Adipose tissue (tissue), 3 donors: ENCODE data around the gene GLTPD2. TPM values are rescaled to one million over a fixed set of nuclear protein-coding genes. Genes with fewer than 3 reads are reported as not detected.

ENCODE experiments used
- H3K27ac ChIP-seq: one replicate; pipeline ENCODE4 v1.5.1; 2013; ENCODE audit warnings: low read depth, low read length
- WGBS, 3 donors: extraction: QIAGEN DNeasy Blood & Tissue Kit; methylation state at CpG; one replicate each; pipeline ENCODE4 v1.1.7; 2013; 5-methylcytosine and 5-hydroxymethylcytosine counted together
- polyA plus RNA-seq, 3 donors: library from polyadenylated mRNA; stranded (reverse); fragments of 200-250 nt; gene quantifications; one replicate each; pipeline ENCODE4 v1.2.3, GENCODE V29; 2013
- donor health status: healthy with polysubstance abuse.
- donor health status: Bipolar disorder and iron deficiency.
- donor health status: healthy.

Gene GLTPD2
- polyA plus RNA-seq, 3 donors, result 0.12 TPM; not detected in 2

- H3K27ac ChIP-seq, result no peak overlapping the region
- 2 to 5% (median 4%) methylated on average over 15 of the region's 15 CpGs for WGBS, 3 donors
Observed at GRCh38 chr17:4833941-4834680, 45.3 kb downstream of the GLTPD2 start.

GRCh38 chr17:4834681-4835020 is 45.9 kb downstream of the GLTPD2 start:
- WGBS, 3 donors, result 18 to 83% (median 81%) methylated on average over 4 of the region's 4 CpGs
- H3K27ac ChIP-seq, result no peak overlapping the region

GRCh38 chr17:4836221-4836620 is 47.5 kb downstream of the GLTPD2 start:
- no peak overlapping the region for H3K27ac ChIP-seq

GRCh38 chr17:4837471-4838308 is 48.9 kb downstream of the GLTPD2 start:
- 43 to 67% (median 58%) methylated on average over 13 of the region's 13 CpGs for WGBS, 3 donors
- H3K27ac ChIP-seq, result no peak overlapping the region

More at GRCh38 chr17:4836221-4836620, 47.5 kb downstream of the GLTPD2 start:
- 67 to 78% (median 73%) methylated on average over 4 of the region's 4 CpGs for WGBS, 3 donors

GRCh38 chr17:4838309-4838785 is 49.6 kb downstream of the GLTPD2 start:
- H3K27ac ChIP-seq, result no peak overlapping the region
- 74 to 79% (median 78%) methylated on average over 3 of the region's 3 CpGs for WGBS, 3 donors

GRCh38 chr17:4839221-4839620 is 50.5 kb downstream of the GLTPD2 start:
- 81 to 92% (median 83%) methylated on average over 8 of the region's 8 CpGs for WGBS, 3 donors
- no peak overlapping the region for H3K27ac ChIP-seq

Other genes with a start within 250 kb of the GLTPD2 start
- 10 to 100 TPM; 19.0 to 40.7 (median 22.7) TPM for gene MYBBP1A, start 233.6 kb upstream of the GLTPD2 start, polyA plus RNA-seq
- gene GGT6, start 228.4 kb upstream of the GLTPD2 start, polyA plus RNA-seq, result 10 to 100 TPM in 1 of 3 donors, 1 to 10 TPM in 1, not detected in 1; 1.6 to 20.3 TPM
- 1 to 10 TPM in 1 of 3 donors, under 1 TPM in 2; 0.35 to 1.3 (median 0.77) TPM for gene SMTNL2, start 204.4 kb upstream of the GLTPD2 start, polyA plus RNA-seq
- 1 to 10 TPM in 2 of 3 donors, under 1 TPM in 1; 0.09 to 9.6 (median 2.5) TPM for gene ALOX15, start 147.3 kb upstream of the GLTPD2 start, polyA plus RNA-seq
- 10 to 100 TPM; 13.3 to 29.1 (median 18.7) TPM for gene PELP1, start 84.8 kb upstream of the GLTPD2 start, polyA plus RNA-seq
- gene ARRB2, start 78.3 kb upstream of the GLTPD2 start, polyA plus RNA-seq, result 10 to 100 TPM in 2 of 3 donors, 1 to 10 TPM in 1; 6.6 to 72.4 (median 43.6) TPM
- gene MED11, start 57.5 kb upstream of the GLTPD2 start, polyA plus RNA-seq, result 10 to 100 TPM; 19.2 to 36.9 (median 23.2) TPM
- gene ZMYND15, start 49.1 kb upstream of the GLTPD2 start, polyA plus RNA-seq, result under 1 TPM; 0.33 to 0.90 (median 0.56) TPM
- 10 to 100 TPM in 2 of 3 donors, 1 to 10 TPM in 1; 6.6 to 13.3 (median 12.1) TPM for gene CXCL16, start 49.0 kb upstream of the GLTPD2 start, polyA plus RNA-seq
- under 1 TPM in 2 of 3 donors, not detected in 1; 0.12 to 0.85 TPM for gene TM4SF5, start 17.1 kb upstream of the GLTPD2 start, polyA plus RNA-seq
- 1 to 10 TPM in 2 of 3 donors, under 1 TPM in 1; 0.48 to 4.7 (median 2.1) TPM for gene VMO1, start 2.6 kb upstream of the GLTPD2 start, polyA plus RNA-seq
- 100 to 1,000 TPM in 2 of 3 donors, 10 to 100 TPM in 1; 81.5 to 182 (median 181) TPM for gene PSMB6, start 7.2 kb downstream of the GLTPD2 start, polyA plus RNA-seq
- 10 to 100 TPM; 14.4 to 32.1 (median 16.0) TPM for gene PLD2, start 18.2 kb downstream of the GLTPD2 start, polyA plus RNA-seq
- 10 to 100 TPM; 25.8 to 52.9 (median 30.0) TPM for gene MINK1, start 44.4 kb downstream of the GLTPD2 start, polyA plus RNA-seq
- 1 to 10 TPM; 1.4 to 2.9 (median 2.6) TPM for gene C17orf107, start 110.6 kb downstream of the GLTPD2 start, polyA plus RNA-seq
- 1 to 10 TPM; 1.2 to 3.1 (median 1.8) TPM for gene CHRNE, start 114.1 kb downstream of the GLTPD2 start, polyA plus RNA-seq
- under 1 TPM in 2 of 3 donors, not detected in 1; 0.04 to 0.05 TPM for gene GP1BA, start 143.3 kb downstream of the GLTPD2 start, polyA plus RNA-seq
- gene SLC25A11, start 151.1 kb downstream of the GLTPD2 start, polyA plus RNA-seq, result 10 to 100 TPM; 25.6 to 68.6 (median 49.6) TPM
- 100 to 1,000 TPM in 1 of 3 donors, 10 to 100 TPM in 2; 60.2 to 111 (median 79.2) TPM for gene RNF167, start 151.3 kb downstream of the GLTPD2 start, polyA plus RNA-seq
- 1,000 to 10,000 TPM in 1 of 3 donors, 100 to 1,000 TPM in 2; 270 to 1,173 (median 475) TPM for gene PFN1, start 159.6 kb downstream of the GLTPD2 start, polyA plus RNA-seq
- 10 to 100 TPM in 1 of 3 donors, 1 to 10 TPM in 2; 5.1 to 13.5 (median 6.4) TPM for gene ENO3, start 162.2 kb downstream of the GLTPD2 start, polyA plus RNA-seq
- 10 to 100 TPM; 34.0 to 73.9 (median 73.1) TPM for gene SPAG7, start 178.9 kb downstream of the GLTPD2 start, polyA plus RNA-seq
- gene CAMTA2, start 198.7 kb downstream of the GLTPD2 start, polyA plus RNA-seq, result 10 to 100 TPM; 23.2 to 78.6 (median 60.5) TPM
- 1 to 10 TPM in 2 of 3 donors, under 1 TPM in 1; 0.47 to 1.6 (median 1.1) TPM for gene INCA1, start 208.6 kb downstream of the GLTPD2 start, polyA plus RNA-seq
- 100 to 1,000 TPM in 1 of 3 donors, 10 to 100 TPM in 2; 36.0 to 113 (median 78.9) TPM for gene KIF1C, start 209.0 kb downstream of the GLTPD2 start, polyA plus RNA-seq
- gene SLC52A1, start 246.5 kb downstream of the GLTPD2 start, polyA plus RNA-seq, result not detected